NCI-H1105 treated with DMSO at 0.1 percent for 48 hours (cell line): Measurements from ENCODE around the gene HUS1.
"Not testable (repeated sequence)": the region's sequence is repeated elsewhere in the genome, so short reads cannot be mapped to it uniquely, and the experiment has no call there.

Experiments
- DNase-seq: peaks from one replicate; lab custom pipeline; 2025; lab: John Stamatoyannopoulos, UW

HUS1 gene

GRCh38 chr7:47979145-47979831 is at the start of gene HUS1:
Gene HUS1 (minus strand): TSS chr7:47979615. CDS start chr7:47979519, 96 bp downstream.
- peak; percentile 87 for DNase-seq

- no peak for DNase-seq
Measured at GRCh38 chr7:48028938-48029337, 49.5 kb upstream of the HUS1 start, which contains the start of gene SUN3. Gene SUN3 (minus strand): TSS chr7:48029107. CDS start chr7:48028938, 169 bp downstream.

GRCh38 chr7:48025624-48026023 is 46.2 kb upstream of the HUS1 start:
- DNase-seq, result no peak

GRCh38 chr7:48017674-48018073 is 38.3 kb upstream of the HUS1 start:
- no peak for DNase-seq

- DNase-seq, result no peak
Measured at GRCh38 chr7:48016641-48017040, 37.2 kb upstream of the HUS1 start.

GRCh38 chr7:48011951-48012350 is 32.5 kb upstream of the HUS1 start:
- no peak for DNase-seq

- no peak for DNase-seq
Measured at GRCh38 chr7:48011323-48011722, 31.9 kb upstream of the HUS1 start.

GRCh38 chr7:48009954-48010353 is 30.5 kb upstream of the HUS1 start:
- DNase-seq, result no peak

GRCh38 chr7:48009257-48009656 is 29.8 kb upstream of the HUS1 start:
- DNase-seq, result no peak

GRCh38 chr7:48006866-48007265 is 27.5 kb upstream of the HUS1 start:
- DNase-seq, result no peak

GRCh38 chr7:48004638-48005037 is 25.2 kb upstream of the HUS1 start:
- no peak for DNase-seq

GRCh38 chr7:48004032-48004431 is 24.6 kb upstream of the HUS1 start:
- DNase-seq, result peak; percentile 24

- DNase-seq, result not testable (repeated sequence)
Measured at GRCh38 chr7:48000164-48000563, 20.7 kb upstream of the HUS1 start.

- DNase-seq, result no peak
Measured at GRCh38 chr7:47999413-47999812, 20.0 kb upstream of the HUS1 start.

- DNase-seq, result no peak
Measured at GRCh38 chr7:47992446-47992845, 13.0 kb upstream of the HUS1 start.

- peak; percentile 56 for DNase-seq
Measured at GRCh38 chr7:47991741-47992311, 12.4 kb upstream of the HUS1 start.

GRCh38 chr7:47991270-47991669 is 11.9 kb upstream of the HUS1 start:
- DNase-seq, result no peak

GRCh38 chr7:47990592-47990991 is 11.2 kb upstream of the HUS1 start:
- no peak for DNase-seq

GRCh38 chr7:47989607-47990400 is 10.4 kb upstream of the HUS1 start:
- not testable (repeated sequence) for DNase-seq

GRCh38 chr7:47988496-47989386 is 9.3 kb upstream of the HUS1 start:
- no peak for DNase-seq

GRCh38 chr7:47982610-47983009 is 3.2 kb upstream of the HUS1 start:
- DNase-seq, result no peak

GRCh38 chr7:47980648-47981047 is 1.2 kb upstream of the HUS1 start:
- not testable (repeated sequence) for DNase-seq
